Measurements from ENCODE around the gene HOXB7. TPM values are rescaled to one million over a fixed set of nuclear protein-coding genes. Genes with fewer than 3 reads are reported as not detected.

HOXB7 gene
- total RNA-seq, 1 donor from 2014 or later: 0.39 TPM

GRCh38 chr17:48624544-48625494, 14.0 kb upstream of the HOXB7 start:
- H3K27me3 Mint-ChIP-seq (ENCODE audit: low read depth): peaks cover 80% of the 10 kb centered on the region
- H3K36me3 Mint-ChIP-seq (ENCODE audit: low read depth): no peaks in the 10 kb centered on the region
- no peak overlapping the region for H3K27ac Mint-ChIP-seq
- peak overlapping the region; percentile 3 for H3K4me3 Mint-ChIP-seq (ENCODE audit: low read depth)
- DNase-seq (ENCODE audit: low spot score): no peak
- peaks cover 12% of the 10 kb centered on the region for H3K4me1 Mint-ChIP-seq (ENCODE audit: low read depth)
- H3K9me3 Mint-ChIP-seq: no peaks in the 10 kb centered on the region
- intact Hi-C loops (cut with micrococcal nuclease): loop anchor here (10.0 kb wide), 1 partner anchor 870 kb away; the partner anchor contains the start of gene NGFR

GRCh38 chr17:48624118-48624517, 13.3 kb upstream of the HOXB7 start:
- no peak overlapping the region for H3K27ac Mint-ChIP-seq
- H3K9me3 Mint-ChIP-seq: no peaks in the 10 kb centered on the region
- DNase-seq (ENCODE audit: low spot score): no peak
- intact Hi-C loops (cut with micrococcal nuclease): loop anchor here (10.0 kb wide), 1 partner anchor 871 kb away; the partner anchor contains the start of gene NGFR
- peaks cover 79% of the 10 kb centered on the region for H3K27me3 Mint-ChIP-seq (ENCODE audit: low read depth)
- H3K4me1 Mint-ChIP-seq (ENCODE audit: low read depth): peaks cover 14% of the 10 kb centered on the region
- H3K36me3 Mint-ChIP-seq (ENCODE audit: low read depth): no peaks in the 10 kb centered on the region
- H3K4me3 Mint-ChIP-seq (ENCODE audit: low read depth): no peak overlapping the region

GRCh38 chr17:48623583-48623982, 12.8 kb upstream of the HOXB7 start:
- intact Hi-C loops (cut with micrococcal nuclease): loop anchor here (10.0 kb wide), 1 partner anchor 871 kb away; the partner anchor contains the start of gene NGFR
- H3K4me1 Mint-ChIP-seq (ENCODE audit: low read depth): peaks cover 16% of the 10 kb centered on the region
- H3K27ac Mint-ChIP-seq: no peak overlapping the region
- DNase-seq (ENCODE audit: low spot score): no peak
- H3K27me3 Mint-ChIP-seq (ENCODE audit: low read depth): peaks cover 79% of the 10 kb centered on the region
- H3K36me3 Mint-ChIP-seq (ENCODE audit: low read depth): no peaks in the 10 kb centered on the region
- H3K9me3 Mint-ChIP-seq: no peaks in the 10 kb centered on the region
- H3K4me3 Mint-ChIP-seq (ENCODE audit: low read depth): no peak overlapping the region

GRCh38 chr17:48622857-48623256, 12.0 kb upstream of the HOXB7 start:
- DNase-seq (ENCODE audit: low spot score): no peak
- intact Hi-C loops (cut with micrococcal nuclease): loop anchor here (10.0 kb wide), 1 partner anchor 872 kb away; the partner anchor contains the start of gene NGFR
- Mint-ChIP-seq H3K9me3 (no peaks in the 10 kb centered on the region), H3K4me3 (ENCODE audit: low read depth) (no peak overlapping the region), H3K27me3 (ENCODE audit: low read depth) (peaks cover 77% of the 10 kb centered on the region), H3K27ac (no peak overlapping the region), H3K36me3 (ENCODE audit: low read depth) (no peaks in the 10 kb centered on the region), H3K4me1 (ENCODE audit: low read depth) (peaks cover 20% of the 10 kb centered on the region)

GRCh38 chr17:48621410-48622392, 10.9 kb upstream of the HOXB7 start:
- Mint-ChIP-seq H3K4me3 (ENCODE audit: low read depth) (no peak overlapping the region), H3K27me3 (ENCODE audit: low read depth) (peaks cover 79% of the 10 kb centered on the region), H3K9me3 (no peaks in the 10 kb centered on the region), H3K36me3 (ENCODE audit: low read depth) (no peaks in the 10 kb centered on the region), H3K4me1 (ENCODE audit: low read depth) (peaks cover 23% of the 10 kb centered on the region), H3K27ac (no peak overlapping the region)
- DNase-seq (ENCODE audit: low spot score): no peak
- intact Hi-C loops (cut with micrococcal nuclease): loop anchor here (10.0 kb wide), 1 partner anchor 873 kb away; the partner anchor contains the start of gene NGFR

GRCh38 chr17:48620461-48621139, 9.8 kb upstream of the HOXB7 start:
- DNase-seq (ENCODE audit: low spot score): no peak
- intact Hi-C loops (cut with micrococcal nuclease): loop anchor here (10.0 kb wide), 1 partner anchor 874 kb away; the partner anchor contains the start of gene NGFR
- Mint-ChIP-seq H3K4me1 (ENCODE audit: low read depth) (peaks cover 20% of the 10 kb centered on the region), H3K27me3 (ENCODE audit: low read depth) (peaks cover 85% of the 10 kb centered on the region), H3K36me3 (ENCODE audit: low read depth) (no peaks in the 10 kb centered on the region), H3K9me3 (no peaks in the 10 kb centered on the region), H3K27ac (no peak overlapping the region), H3K4me3 (ENCODE audit: low read depth) (no peak overlapping the region)

GRCh38 chr17:48619826-48620449, 9.1 kb upstream of the HOXB7 start:
- DNase-seq (ENCODE audit: low spot score): no peak
- Mint-ChIP-seq H3K4me3 (ENCODE audit: low read depth) (no peak overlapping the region), H3K27ac (no peak overlapping the region), H3K36me3 (ENCODE audit: low read depth) (no peaks in the 10 kb centered on the region), H3K9me3 (no peaks in the 10 kb centered on the region), H3K4me1 (ENCODE audit: low read depth) (peaks cover 23% of the 10 kb centered on the region), H3K27me3 (ENCODE audit: low read depth) (peaks cover 88% of the 10 kb centered on the region)
- intact Hi-C loops (cut with micrococcal nuclease): loop anchor here (10.0 kb wide), 2 partner anchors 875 to 1345 kb away; partner anchors contain the start of genes DLX4 and NGFR

- Mint-ChIP-seq H3K27me3 (ENCODE audit: low read depth) (peaks cover 87% of the 10 kb centered on the region), H3K4me3 (ENCODE audit: low read depth) (no peak overlapping the region), H3K27ac (peak overlapping the region; percentile 14), H3K9me3 (no peaks in the 10 kb centered on the region), H3K36me3 (ENCODE audit: low read depth) (no peaks in the 10 kb centered on the region), H3K4me1 (ENCODE audit: low read depth) (peaks cover 27% of the 10 kb centered on the region)
- intact Hi-C loops (cut with micrococcal nuclease): loop anchor here (1.0 to 10.0 kb wide), 3 partner anchors 21 to 1346 kb away; partner anchors contain the start of gene DLX4
- peak; percentile 77 for DNase-seq (ENCODE audit: low spot score)
Observed at GRCh38 chr17:48618256-48618896, 7.6 kb upstream of the HOXB7 start.

- intact Hi-C loops (cut with micrococcal nuclease): loop anchor here (1.0 to 10.0 kb wide), 3 partner anchors 20 to 1347 kb away; partner anchors contain the start of gene DLX4
- Mint-ChIP-seq H3K36me3 (ENCODE audit: low read depth) (no peaks in the 10 kb centered on the region), H3K9me3 (no peaks in the 10 kb centered on the region), H3K27me3 (ENCODE audit: low read depth) (peaks cover 85% of the 10 kb centered on the region), H3K27ac (no peak overlapping the region), H3K4me3 (ENCODE audit: low read depth) (no peak overlapping the region), H3K4me1 (ENCODE audit: low read depth) (peaks cover 29% of the 10 kb centered on the region)
- DNase-seq (ENCODE audit: low spot score): no peak
Observed at GRCh38 chr17:48617471-48618255, 6.8 kb upstream of the HOXB7 start.

- Mint-ChIP-seq H3K27ac (no peak overlapping the region), H3K4me3 (ENCODE audit: low read depth) (no peak overlapping the region)
- intact Hi-C loops (cut with micrococcal nuclease): loop anchor here (10.0 kb wide), 1 partner anchor 1348 kb away; the partner anchor contains the start of gene DLX4
Observed at GRCh38 chr17:48616717-48617470, 6.1 kb upstream of the HOXB7 start.

More at GRCh38 chr17:48616717-48617470, 6.1 kb upstream of the HOXB7 start:
- no peaks in the 10 kb centered on the region for H3K9me3 Mint-ChIP-seq
- peaks cover 33% of the 10 kb centered on the region for H3K4me1 Mint-ChIP-seq (ENCODE audit: low read depth)
- peaks cover 84% of the 10 kb centered on the region for H3K27me3 Mint-ChIP-seq (ENCODE audit: low read depth)
- no peak for DNase-seq (ENCODE audit: low spot score)
- no peaks in the 10 kb centered on the region for H3K36me3 Mint-ChIP-seq (ENCODE audit: low read depth)

All from activated T-helper 2 cell treated with anti-CD3 and anti-CD28 coated beads, Interferon-gamma antibody, Interleukin-2, Interleukin-4, amounts not matched to agents 10 μg/mL and 5 μg/mL and 100 μg/mL, durations not matched to agents 14 hours and 24 hours and 36 hours (primary cell).